Hindlimb muscle (tissue), 1 donor: ENCODE results near the gene GOLGA6L2. TPM values are rescaled to one million over a fixed set of nuclear protein-coding genes. Genes with fewer than 3 reads are reported as not detected.
"Not testable (repeated sequence)": the region's sequence is repeated elsewhere in the genome, so short reads cannot be mapped to it uniquely, and the experiment has no call there.

ENCODE experiments used
- DNase-seq: peaks from one replicate; pipeline ENCODE4 v3.0.0-alpha.2; 2013
- polyA plus RNA-seq: library from polyadenylated mRNA; unstranded; fragments of 120-200 nt; gene quantifications from one replicate; pipeline ENCODE4 v1.2.1, GENCODE V29; 2013; ENCODE audit not compliant: insufficient read length

Gene GOLGA6L2
- polyA plus RNA-seq, 1 donor = not detected

DNA sequence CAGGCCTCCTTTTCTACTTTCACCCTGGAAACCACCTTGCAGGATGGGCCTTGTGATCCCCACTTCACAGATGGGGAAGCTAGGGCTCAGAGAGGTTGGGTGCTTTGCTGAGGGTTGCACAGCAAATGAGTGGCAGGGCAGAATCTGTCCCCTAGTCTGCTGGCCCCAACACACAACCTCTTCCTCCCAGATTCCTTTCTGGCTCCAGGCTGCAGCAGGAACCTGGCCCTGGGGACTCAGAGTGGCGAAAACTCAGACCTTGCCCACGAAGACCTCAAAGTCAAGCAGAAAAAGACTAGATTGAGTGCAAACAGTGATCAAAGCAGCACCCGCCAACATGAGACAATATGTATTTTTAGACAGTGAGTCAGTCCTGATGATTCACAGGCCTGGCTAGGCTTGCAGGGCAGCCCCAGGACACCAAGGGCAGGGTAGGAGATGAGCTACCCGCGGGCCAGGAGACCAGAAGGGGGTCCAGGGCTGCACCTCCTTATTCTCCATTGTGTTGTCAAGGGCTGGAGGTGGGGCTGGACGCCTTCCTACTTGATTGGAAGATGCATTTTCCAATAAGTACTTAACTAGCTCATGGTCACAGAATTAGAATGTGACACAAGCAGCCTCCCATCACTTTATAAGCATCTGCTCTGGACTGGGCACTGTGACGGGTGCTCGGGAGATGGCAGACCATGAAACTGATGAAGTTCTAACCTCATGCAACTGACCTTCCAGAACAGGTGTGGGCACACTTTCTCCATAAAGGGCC lies 23.9 kb downstream of the GOLGA6L2 start:
- DNase-seq = no peak

DNA sequence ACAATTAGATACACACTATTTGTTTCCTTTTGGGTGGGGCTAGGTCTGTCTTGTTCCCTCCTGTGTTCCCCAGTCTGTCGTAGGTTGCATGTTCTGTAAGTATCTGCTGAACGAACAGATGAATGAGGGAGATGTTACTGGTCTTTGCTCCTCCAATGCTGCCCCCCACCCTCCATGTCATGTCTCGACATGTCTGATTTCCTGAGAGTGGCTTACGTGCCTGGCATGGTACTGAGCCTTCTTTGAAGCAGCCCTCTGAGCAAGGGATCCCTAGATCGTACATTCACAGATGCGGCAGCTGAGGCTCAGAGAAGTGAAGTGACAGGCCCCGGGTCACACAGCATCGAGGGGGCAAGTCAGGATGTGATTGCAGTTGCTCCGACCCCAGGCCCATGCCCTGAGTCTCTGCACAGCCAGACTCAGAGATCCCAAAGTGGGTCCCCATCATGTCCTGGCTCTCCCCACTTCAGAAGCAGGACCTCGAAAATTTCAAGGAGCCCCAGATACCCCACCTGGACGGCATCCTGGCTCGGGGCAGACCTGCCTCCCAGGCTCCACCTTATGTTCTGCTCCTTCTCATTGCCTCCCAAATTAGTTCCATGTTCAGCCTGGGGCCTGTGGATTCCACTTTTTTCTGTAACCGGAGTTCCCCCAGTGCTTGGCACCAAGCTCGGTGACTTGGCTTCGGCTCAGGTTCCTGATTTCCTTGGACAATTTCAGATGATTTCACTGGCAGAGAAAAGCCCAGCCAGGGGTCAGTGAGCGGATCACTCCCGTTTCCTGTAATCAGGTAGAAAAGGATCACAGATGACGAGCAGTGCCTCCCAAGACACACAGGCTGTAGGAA lies 24.7 kb downstream of the GOLGA6L2 start:
- peak; percentile 16 for DNase-seq

DNA sequence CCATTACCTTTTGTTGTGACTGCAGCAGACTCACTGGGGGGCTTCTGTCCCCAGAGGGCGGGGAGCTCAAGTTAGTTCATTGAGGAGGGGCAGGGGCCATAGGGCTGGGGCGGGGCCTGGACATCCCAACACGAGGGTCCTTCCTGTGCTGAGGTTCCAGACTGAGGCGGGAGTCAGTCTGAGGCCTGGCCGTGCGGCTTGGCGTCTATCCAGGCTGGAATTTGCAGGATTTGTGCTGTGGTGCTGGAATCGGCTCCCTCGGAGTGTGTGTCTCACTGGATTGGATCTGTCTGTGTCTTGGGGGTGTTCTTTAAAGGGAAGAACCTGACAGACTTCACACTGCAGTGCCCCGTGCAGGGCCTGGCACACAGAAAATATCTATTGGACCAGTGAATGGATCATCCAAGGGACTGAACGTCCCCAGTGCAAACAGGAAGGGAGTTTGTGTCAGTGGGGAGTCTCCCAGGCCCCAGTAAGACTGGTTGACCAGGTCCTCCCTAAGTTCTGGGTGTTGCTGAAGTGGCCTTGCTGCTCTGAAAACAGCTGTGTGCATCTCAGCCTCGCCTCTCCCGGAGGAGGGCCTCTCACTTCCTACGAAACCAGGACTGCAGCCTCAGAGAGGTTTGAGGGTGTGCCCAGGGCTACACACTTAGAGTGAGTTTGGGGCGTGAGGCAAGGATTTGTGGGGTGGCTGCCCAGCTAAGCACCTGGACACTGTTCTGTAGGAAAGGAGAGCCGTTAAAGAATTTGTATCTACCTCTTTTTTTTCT lies 26.1 kb downstream of the GOLGA6L2 start:
- peak; percentile 10 for DNase-seq

DNA sequence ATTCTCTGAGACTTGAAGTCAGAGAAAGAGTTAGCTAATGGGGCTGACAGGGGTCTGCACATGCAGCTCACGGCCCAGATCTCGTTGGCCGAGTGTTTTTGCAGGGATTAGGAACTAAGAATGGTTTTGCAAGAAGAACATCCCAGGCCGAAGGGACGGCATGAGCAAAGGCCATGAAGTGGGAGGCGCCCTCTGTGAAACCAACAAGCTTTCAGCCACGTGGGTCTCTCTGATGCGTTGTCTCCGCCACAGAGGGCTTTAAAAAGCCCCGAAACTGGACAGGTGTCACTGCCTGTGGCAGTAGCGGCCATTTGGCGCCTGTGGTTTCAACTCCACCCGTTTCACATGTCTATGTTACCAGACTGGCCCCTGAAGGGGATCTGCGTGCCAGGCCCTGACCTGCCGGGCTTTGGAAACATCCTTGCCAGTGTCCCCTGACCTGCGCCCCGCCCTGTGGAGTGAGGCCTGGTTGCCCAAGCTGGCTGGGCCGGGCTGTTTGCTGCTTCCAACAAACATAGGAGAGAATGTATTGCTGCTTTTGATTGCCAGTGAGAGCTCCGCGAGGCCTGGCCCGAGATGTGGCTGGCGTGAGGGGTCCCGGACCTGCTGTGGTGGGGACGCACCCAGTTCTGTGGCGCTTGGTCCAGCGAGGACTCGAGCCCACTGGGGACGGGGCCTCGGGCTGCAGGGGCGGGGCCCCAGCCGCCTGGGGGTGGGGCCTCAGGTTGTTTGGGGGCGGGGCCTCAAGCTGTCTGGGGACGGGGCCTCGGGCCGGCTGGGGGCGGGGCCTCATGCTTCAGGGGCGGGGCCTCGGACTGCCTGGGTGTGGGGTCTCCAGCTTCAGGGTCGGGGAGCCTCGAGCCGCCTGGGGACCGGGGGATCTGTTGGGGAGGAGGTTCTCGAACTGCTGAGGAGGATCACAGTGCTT lies 30.4 kb downstream of the GOLGA6L2 start:
- DNase-seq = no peak

DNA sequence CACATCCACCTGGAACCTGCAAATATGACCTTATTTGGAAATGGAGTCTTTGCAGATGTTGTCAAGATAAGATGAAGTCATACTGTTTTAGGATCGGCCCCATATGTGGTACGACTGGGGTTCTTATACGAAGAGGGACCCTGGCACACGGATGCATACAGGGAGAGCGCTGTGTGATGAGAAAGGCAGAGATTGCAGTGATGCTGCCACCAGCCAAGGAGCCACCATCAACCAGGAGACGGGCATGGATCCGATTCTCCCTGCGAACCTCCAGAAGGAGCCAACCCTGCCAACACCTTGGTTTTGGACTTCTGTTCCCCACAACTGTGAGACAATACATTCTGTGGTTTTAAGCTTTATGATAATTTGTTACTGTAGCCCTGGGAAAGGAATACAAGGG lies 31.2 kb downstream of the GOLGA6L2 start:
- DNase-seq = not testable (repeated sequence)

DNA sequence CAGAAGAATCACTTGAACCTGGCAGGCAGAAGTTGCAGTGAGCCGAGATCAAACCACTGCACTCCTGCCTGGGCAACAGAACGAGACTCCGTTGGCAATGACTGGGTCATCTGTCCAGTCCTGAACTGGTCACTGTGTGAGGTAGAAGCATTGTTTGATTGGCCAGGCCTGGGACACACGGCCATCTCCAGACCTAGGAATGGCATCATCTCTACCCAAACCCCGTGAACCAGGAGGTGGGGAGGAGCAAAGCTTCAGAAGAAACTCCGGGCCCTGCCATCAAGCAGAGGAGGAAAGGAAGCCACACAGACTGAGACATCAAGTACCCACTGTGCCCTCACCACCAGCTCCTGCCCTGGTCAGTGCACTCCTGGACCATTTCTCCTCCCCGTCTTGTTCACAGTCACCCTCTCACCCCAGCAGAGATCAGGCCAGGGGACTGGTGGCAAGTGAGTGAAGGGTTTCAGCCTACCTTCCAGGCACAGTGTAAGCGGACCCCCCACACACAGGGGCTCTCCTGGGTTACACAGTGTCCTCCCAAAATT lies 31.6 kb downstream of the GOLGA6L2 start:
- DNase-seq = no peak

DNA sequence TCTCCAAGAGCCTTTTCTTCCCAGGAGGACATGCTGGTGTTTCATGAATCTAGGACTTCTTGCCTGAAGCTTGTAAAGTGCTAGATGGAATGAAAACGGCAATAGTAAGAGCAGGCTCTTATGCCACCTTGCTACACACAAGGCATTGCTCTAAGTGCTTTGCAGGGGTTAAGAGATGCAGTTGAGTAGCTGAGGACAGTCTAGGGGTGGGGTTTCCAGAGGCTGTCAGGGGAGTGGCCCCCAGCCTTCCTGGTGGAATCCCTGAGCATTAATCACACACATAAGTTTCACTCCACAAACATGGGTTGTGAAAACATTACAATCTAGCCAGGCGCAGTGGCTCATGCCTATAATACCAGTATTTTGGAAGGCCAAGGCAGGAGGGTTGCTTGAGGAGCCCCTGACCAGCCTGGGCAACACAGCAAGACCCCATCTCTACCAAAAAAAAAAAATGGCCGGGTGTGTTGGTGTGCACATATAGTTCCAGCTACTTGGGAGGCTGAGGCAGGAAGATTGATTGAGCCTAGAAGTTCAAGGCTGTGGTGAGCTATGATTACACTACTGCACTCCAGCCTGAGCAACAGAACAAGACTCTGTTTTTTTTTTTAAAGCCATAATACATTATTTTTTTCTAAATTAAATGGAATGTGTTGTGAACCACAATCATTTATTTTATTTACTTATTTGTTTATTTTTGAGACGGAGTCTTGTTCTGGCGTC lies 34.0 kb downstream of the GOLGA6L2 start:
- DNase-seq = not testable (repeated sequence)

DNA sequence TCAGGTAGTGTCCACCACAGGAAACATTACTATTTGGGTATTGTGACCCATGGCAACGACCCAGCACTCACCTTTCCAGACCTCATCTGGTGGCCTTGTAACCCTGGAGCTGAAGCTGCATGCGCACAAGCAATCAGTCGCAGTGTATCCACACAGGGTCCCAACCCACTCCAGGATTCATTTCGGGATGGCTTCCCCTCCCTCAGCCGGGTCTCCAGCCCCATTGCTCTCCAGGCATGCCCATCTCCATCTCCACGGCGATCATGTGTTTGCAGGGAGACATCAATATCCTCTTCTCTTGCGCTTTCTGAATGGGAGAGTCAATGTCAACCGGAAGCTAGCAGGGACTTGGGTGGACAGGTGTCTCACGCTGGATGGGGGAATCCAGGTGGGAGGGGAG lies 35.2 kb downstream of the GOLGA6L2 start:
- DNase-seq = no peak

DNA sequence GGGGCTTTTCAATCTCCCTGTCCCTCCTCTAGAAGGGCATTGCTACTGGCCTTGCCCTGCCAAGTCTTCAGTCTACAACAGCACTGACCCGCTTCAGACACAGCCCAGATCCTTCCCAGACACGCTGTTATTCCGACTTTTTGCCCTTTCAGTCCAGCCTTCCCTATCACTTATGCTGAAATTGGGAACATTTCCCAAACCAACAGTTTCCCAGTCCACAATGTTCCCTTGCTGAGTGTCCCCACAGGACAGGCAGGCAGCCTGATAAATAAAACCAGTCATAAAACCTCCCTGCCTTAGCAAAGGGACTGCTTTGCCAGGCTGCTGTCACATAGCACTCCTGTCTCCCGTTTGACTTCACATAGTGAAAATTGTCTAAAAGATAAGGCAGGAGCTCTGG lies 43.5 kb downstream of the GOLGA6L2 start:
- no peak for DNase-seq

DNA sequence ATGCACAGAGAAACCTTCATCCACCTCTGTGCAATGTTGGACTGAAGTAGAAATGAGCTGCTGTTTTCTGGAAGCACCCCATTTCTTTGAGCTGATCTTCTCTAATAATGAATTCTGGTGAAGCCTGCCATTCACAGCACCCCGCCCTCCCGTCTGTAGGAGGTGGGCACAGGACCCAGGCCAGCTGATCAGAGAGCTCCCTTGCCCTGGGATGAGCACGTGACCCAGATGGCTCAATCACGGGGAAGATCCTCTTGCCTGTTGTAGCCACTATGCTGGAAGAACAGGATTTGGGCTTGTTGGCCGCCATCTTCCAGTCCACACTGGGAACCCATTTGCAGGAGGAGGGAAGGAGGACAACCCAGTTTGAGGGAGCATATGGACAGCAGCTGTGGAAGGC lies 44.5 kb downstream of the GOLGA6L2 start:
- DNase-seq = no peak

DNA sequence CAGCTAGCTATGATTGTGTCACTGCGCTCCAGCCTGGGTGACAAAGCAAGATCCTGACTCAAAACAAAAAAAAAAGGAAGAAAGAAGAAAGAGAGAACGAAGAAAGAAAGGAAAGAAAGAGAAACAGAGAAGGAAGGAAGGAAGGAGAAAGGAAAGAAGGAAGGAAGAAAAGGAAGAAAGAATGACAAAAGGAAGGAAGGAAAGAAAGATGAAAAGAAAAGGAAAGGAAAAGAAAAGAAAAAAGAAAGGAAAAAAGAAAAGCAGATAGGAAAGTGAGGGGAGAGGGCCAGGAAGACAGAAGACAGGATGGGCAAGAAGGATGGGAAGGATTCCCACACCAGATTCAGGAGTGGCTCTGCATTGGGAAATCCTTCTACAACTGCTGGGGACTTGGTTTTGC lies 44.9 kb downstream of the GOLGA6L2 start:
- no peak for DNase-seq

DNA sequence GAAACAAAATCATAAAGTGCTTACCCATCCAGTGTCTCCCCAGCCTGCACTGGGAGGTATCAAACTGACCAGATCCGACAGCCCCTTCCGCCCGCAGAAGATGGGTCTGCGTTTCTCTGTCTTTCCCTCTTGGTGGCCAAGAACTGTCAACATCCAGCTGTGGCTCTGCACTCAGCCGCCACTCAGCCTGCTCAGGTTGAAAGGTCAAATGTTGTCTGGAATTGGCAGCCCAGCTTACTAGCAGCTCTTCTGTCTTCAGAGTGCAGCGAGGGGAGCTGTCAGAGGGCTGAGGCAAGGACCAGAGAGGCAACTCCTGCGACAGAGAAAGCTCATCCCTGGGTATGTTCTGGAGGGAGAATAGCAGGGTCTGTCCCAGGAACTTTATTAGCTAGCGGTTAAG lies 45.4 kb downstream of the GOLGA6L2 start:
- no peak for DNase-seq

DNA sequence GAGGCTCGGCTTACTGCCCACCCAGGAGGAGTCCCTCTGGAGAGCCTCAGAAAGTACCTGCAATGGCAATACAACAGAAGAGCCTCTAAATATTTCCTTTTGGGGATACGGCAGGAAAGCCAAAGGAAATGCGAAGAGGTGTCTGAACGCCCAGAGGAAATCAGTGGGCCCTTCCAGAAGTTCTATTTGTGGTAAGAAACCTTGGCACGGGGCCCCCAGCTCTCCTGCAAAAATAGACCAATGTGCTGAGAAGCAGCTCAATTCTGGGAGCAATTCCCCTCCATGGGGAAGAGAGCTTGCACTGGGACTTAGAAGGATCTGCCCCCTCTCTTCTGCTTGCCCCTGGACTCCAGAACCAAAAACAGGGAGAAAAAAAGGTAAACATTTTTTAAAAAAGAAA lies 47.8 kb downstream of the GOLGA6L2 start:
- not testable (repeated sequence) for DNase-seq

DNA sequence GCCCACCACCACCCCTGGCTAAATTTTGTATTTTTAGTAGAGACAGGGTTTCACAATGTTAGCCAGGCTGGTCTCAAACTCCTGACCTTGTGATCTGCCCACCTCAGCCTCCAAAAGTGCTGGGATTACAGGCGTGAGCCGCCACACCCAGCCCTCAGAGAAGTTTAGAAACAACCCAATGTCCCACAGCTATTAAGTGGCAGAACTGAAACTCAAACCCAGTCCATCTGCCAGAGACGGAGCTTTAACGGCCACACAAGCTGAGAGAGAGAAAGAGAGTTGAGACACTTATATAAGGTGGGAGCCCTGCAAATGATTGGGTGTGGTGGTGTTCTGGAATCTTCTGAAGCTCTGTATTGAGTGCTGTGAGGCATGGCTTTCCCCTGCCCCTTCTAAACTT lies 48.7 kb downstream of the GOLGA6L2 start:
- DNase-seq = not testable (repeated sequence)

DNA sequence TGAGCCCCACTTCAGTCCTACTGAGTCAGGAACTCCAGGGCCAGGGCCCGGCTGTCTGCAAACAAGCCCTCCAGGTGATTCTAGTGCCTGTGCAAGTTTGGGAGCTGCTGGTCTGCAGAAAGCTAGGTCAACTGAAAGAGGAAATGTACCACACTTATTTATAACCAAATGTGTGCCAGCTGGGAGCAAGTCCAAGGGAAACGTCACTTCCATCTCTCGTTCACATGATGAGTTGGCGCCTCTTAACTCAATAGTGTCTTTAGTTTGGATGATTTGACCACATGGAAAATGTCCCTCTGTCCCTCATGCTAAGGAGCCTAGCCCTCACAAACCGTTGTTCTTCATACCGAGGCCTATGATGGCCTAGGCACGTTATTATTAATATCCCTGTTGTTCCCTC lies 49.3 kb downstream of the GOLGA6L2 start:
- DNase-seq = no peak

DNA sequence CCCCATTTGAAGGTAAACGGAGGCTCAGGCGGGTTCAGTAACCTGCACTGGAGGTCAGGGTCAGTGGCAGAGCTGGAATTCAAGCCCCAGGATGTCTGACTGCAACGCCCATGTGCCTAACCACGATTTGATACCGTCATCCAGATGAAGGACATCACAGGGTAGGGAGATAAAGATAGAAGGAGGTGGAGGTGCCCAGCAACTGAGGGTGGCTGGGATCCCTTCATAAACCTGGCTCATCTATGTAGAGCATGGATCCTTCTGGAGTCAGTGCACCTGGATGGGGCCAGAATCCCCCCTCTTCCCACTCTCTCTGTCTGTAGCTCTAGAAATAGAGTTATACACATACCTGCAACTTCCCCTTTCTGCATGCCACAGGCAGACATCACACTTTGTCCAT lies 51.2 kb downstream of the GOLGA6L2 start:
- DNase-seq = no peak

DNA sequence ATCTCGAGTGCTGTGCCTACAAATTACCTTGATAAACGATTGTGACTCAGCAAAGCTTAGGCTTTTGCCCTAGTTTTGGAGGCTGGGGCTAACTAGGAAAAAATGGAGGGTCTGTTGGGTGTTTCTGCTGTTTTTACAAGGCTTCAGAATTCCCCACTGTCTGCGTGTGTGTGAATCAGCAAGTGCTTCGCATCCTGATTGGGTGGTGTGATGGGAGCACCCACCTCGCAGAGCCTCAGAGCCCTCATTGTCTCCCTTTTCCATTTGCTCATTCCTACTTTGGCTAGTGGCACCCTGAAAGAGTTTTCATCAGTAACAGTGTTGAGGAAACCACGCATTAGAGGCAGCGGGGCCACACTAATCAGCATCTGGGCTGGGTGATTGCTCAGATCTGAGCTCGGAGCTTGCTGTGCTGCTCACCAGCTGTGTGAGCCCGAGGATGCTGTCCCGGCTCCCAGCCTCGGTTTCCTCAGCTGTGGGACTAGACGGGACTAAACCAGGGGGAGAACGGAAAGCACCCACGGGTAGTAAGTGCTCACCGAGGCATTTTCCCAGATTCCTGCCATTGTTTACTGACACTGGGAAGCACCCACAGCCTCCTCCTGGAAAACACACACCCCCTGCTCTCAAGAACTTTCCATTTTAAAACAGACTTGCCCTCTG lies 51.9 kb downstream of the GOLGA6L2 start:
- no peak for DNase-seq
